Esophagus (tissue), 2 donors: ENCODE results near the gene ARPC5. TPM values are rescaled to one million over a fixed set of nuclear protein-coding genes. Genes with fewer than 3 reads are reported as not detected.

Experiments
- H3K27ac ChIP-seq, 2 donors: one replicate each; pipeline ENCODE4 v1.5.1; 2013; ENCODE audit warnings: low read depth in 2 of 2, mild to moderate bottlenecking in 2 of 2, inconsistent platforms in 1 of 2, low read length in 1 of 2, moderate library complexity in 1 of 2
- H3K27me3 ChIP-seq, 2 donors: one replicate each; pipeline ENCODE4 v1.6.1; 2013; ENCODE audit warnings: low read length in 2 of 2, control low read depth in 1 of 2, mild to moderate bottlenecking in 1 of 2; ENCODE audit not compliant: insufficient read depth in 2 of 2, control insufficient read depth in 1 of 2
- H3K36me3 ChIP-seq, 2 donors: one replicate each; pipeline ENCODE4 v1.6.1; 2013; ENCODE audit warnings: low read length in 1 of 2; ENCODE audit not compliant: control insufficient read depth in 2 of 2, insufficient read depth in 2 of 2
- H3K4me1 ChIP-seq, 2 donors: one replicate each; pipeline ENCODE4 v1.6.1; 2013; ENCODE audit warnings: low read length in 1 of 2; ENCODE audit not compliant: control insufficient read depth in 2 of 2, insufficient read depth in 2 of 2
- H3K4me3 ChIP-seq, 2 donors: one replicate each; pipeline ENCODE4 v1.5.1; 2013; ENCODE audit warnings: low read length in 2 of 2, mild to moderate bottlenecking in 2 of 2, low read depth in 1 of 2, moderate library complexity in 1 of 2
- H3K9me3 ChIP-seq, 2 donors: one replicate each; pipeline ENCODE4 v1.6.1; 2013; ENCODE audit warnings: mild to moderate bottlenecking in 2 of 2, low read depth in 1 of 2, low read length in 1 of 2, moderate library complexity in 1 of 2; ENCODE audit not compliant: control insufficient read depth in 2 of 2, insufficient read depth in 1 of 2
- WGBS, 2 donors: extraction: QIAGEN DNeasy Blood & Tissue Kit; methylation state at CpG; one replicate each; pipeline ENCODE4 v1.1.7; 2013; 5-methylcytosine and 5-hydroxymethylcytosine counted together
- polyA plus RNA-seq, 2 donors: library from polyadenylated mRNA; stranded (reverse); fragments of 200-250 nt; gene quantifications; one replicate each; pipeline ENCODE4 v1.2.3, GENCODE V29; 2013
- donor health status: healthy with polysubstance abuse.
- donor health status: Bipolar disorder and iron deficiency.

ARPC5 gene
- polyA plus RNA-seq, 2 donors, result 77.7 to 90.3 TPM

- H3K4me1 ChIP-seq, result no peaks in the 10 kb centered on the region
- no peaks in the 10 kb centered on the region for H3K9me3 ChIP-seq
- 80 to 82% methylated on average over 5 of the region's 5 CpGs for WGBS, 2 donors
- no peak overlapping the region for H3K27ac ChIP-seq
- no peaks in the 10 kb centered on the region for H3K27me3 ChIP-seq
- no peak overlapping the region for H3K4me3 ChIP-seq
- no peaks in the 10 kb centered on the region for H3K36me3 ChIP-seq
These were observed 16.0 kb upstream of the ARPC5 start for GRCh38 chr1:183651612-183652011.

GRCh38 chr1:183648042-183648441 is 12.5 kb upstream of the ARPC5 start:
- no peaks in the 10 kb centered on the region for H3K9me3 ChIP-seq
- H3K4me3 ChIP-seq, result no peak overlapping the region
- no peak overlapping the region for H3K27ac ChIP-seq
- WGBS, 2 donors, result 94 to 96% methylated on average over 8 of the region's 8 CpGs
- H3K27me3 ChIP-seq, result no peaks in the 10 kb centered on the region
- H3K36me3 ChIP-seq, result no peaks in the 10 kb centered on the region
- no peaks in the 10 kb centered on the region for H3K4me1 ChIP-seq

GRCh38 chr1:183646776-183647175 is 11.2 kb upstream of the ARPC5 start:
- no peaks in the 10 kb centered on the region for H3K4me1 ChIP-seq
- H3K27ac ChIP-seq, result no peak overlapping the region
- no peaks in the 10 kb centered on the region for H3K27me3 ChIP-seq
- H3K36me3 ChIP-seq, result no peaks in the 10 kb centered on the region
- H3K4me3 ChIP-seq, result no peak overlapping the region
- H3K9me3 ChIP-seq, result no peaks in the 10 kb centered on the region

GRCh38 chr1:183645531-183645930 is 9.9 kb upstream of the ARPC5 start:
- WGBS, 2 donors, result 75 to 86% methylated on average over 5 of the region's 5 CpGs
- no peak overlapping the region for H3K27ac ChIP-seq
- H3K9me3 ChIP-seq, result no peaks in the 10 kb centered on the region
- no peaks in the 10 kb centered on the region for H3K4me1 ChIP-seq
- no peaks in the 10 kb centered on the region for H3K36me3 ChIP-seq
- H3K4me3 ChIP-seq, result no peak overlapping the region
- no peaks in the 10 kb centered on the region for H3K27me3 ChIP-seq

- WGBS, 2 donors, result 82 to 85% methylated on average over 3 of the region's 3 CpGs
These were observed 6.6 kb upstream of the ARPC5 start for GRCh38 chr1:183642166-183642565.

GRCh38 chr1:183640193-183640592 is 4.6 kb upstream of the ARPC5 start:
- H3K4me1 ChIP-seq, result peaks cover 0 to 3% of the 10 kb centered on the region in 2 donors
- no peaks in the 10 kb centered on the region for H3K9me3 ChIP-seq
- WGBS, 2 donors, result 37 to 41% methylated on average over 1 of the region's 1 CpG
- no peaks in the 10 kb centered on the region for H3K36me3 ChIP-seq
- H3K4me3 ChIP-seq, result no peak overlapping the region
- H3K27ac ChIP-seq, result no peak overlapping the region
- H3K27me3 ChIP-seq, result no peaks in the 10 kb centered on the region

More at GRCh38 chr1:183642166-183642565, 6.6 kb upstream of the ARPC5 start:
- Histone ChIP-seq H3K36me3 (no peaks in the 10 kb centered on the region), H3K4me1 (no peaks in the 10 kb centered on the region), H3K27me3 (no peaks in the 10 kb centered on the region), H3K4me3 (no peak overlapping the region), H3K9me3 (no peaks in the 10 kb centered on the region), H3K27ac (no peak overlapping the region)

GRCh38 chr1:183638649-183639387 is 3.2 kb upstream of the ARPC5 start:
- H3K27ac ChIP-seq, result no peak overlapping the region

GRCh38 chr1:183636783-183637182 is 1.2 kb upstream of the ARPC5 start:
- peak overlapping the region in 1 of 2 donors; percentile 87 for H3K4me3 ChIP-seq
- H3K27ac ChIP-seq, result no peak overlapping the region
- H3K36me3 ChIP-seq, result no peaks in the 10 kb centered on the region
- no peaks in the 10 kb centered on the region for H3K27me3 ChIP-seq
- 56 to 69% methylated on average over 5 of the region's 5 CpGs for WGBS, 2 donors
- peaks cover 0 to 3% of the 10 kb centered on the region in 2 donors for H3K4me1 ChIP-seq
- H3K9me3 ChIP-seq, result no peaks in the 10 kb centered on the region

More at GRCh38 chr1:183638649-183639387, 3.2 kb upstream of the ARPC5 start:
- Histone ChIP-seq H3K9me3 (no peaks in the 10 kb centered on the region), H3K27me3 (no peaks in the 10 kb centered on the region), H3K4me1 (peaks cover 0 to 3% of the 10 kb centered on the region in 2 donors), H3K36me3 (no peaks in the 10 kb centered on the region), H3K4me3 (no peak overlapping the region)
- WGBS, 2 donors, result 81 to 84% methylated on average over 7 of the region's 7 CpGs

GRCh38 chr1:183636334-183636682 is 725 bp upstream of the ARPC5 start:
- Histone ChIP-seq H3K4me1 (peaks cover 0 to 3% of the 10 kb centered on the region in 2 donors), H3K4me3 (peak overlapping the region; percentile 71 to 87), H3K36me3 (no peaks in the 10 kb centered on the region), H3K27ac (peak overlapping the region in 1 of 2 donors; percentile 78), H3K9me3 (no peaks in the 10 kb centered on the region), H3K27me3 (no peaks in the 10 kb centered on the region)
- 5% methylated on average over 15 of the region's 15 CpGs for WGBS, 2 donors

- Histone ChIP-seq H3K27ac (peak overlapping the region; percentile 96 to 98), H3K9me3 (no peaks in the 10 kb centered on the region), H3K4me1 (peaks cover 0 to 3% of the 10 kb centered on the region in 2 donors), H3K4me3 (peak overlapping the region; percentile 74 to 87), H3K27me3 (no peaks in the 10 kb centered on the region), H3K36me3 (no peaks in the 10 kb centered on the region)
- WGBS, 2 donors, result 1% methylated on average over 41 to 42 of the region's 42 CpGs
These were observed 431 bp downstream of the ARPC5 start for GRCh38 chr1:183635099-183635605.
